ENCODE data around the gene FXYD7. TPM values are rescaled to one million over a fixed set of nuclear protein-coding genes. Genes with fewer than 3 reads are reported as not detected.

The FXYD7 gene
- polyA plus RNA-seq, 4 donors = 0.44 to 2.2 (median 1.3) TPM

DNA sequence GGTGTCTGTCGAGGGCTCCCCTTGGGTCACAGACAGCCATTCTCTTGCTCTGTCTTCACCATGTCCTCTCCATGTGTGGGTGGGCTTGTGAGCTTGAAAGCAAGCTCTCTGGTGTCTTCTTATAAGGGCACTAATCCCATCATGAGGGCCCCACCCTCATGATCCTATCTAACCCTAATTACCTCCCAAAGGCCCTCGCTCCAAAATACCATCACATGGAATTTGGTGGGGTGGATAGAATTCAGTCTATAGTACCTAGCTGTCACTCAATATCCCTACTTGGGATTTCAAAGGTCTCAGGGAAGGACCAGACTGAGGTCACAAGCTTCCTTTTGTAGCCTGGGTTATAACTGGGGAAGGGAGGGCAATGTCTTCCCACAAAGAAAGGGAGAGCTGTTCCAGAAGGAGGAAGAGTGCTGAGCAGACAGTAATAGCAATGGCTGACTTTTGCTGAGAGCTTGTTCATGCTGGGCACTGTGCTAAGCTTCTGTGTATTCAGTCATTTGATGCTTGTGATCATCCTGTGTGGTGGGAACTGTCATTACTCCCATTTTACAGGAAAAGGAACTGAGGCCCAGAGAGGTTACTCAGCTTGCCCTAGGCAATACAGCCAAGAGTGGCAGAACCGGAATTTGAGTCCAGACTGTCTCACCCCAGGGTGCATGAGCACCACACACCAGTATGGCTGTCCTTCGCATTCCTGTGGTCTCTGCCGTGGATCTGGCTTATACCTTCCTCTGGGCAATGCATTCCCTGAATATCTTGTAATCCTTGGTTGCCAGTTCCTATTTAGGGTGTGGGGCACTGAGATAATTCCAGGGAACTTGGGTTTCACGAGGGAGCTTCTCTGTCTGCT is 19.6 kb downstream of the FXYD7 start:
- DNase-seq (ENCODE audit: low read depth in 4 of 4, low spot score in 2 of 4) = no peak

DNA sequence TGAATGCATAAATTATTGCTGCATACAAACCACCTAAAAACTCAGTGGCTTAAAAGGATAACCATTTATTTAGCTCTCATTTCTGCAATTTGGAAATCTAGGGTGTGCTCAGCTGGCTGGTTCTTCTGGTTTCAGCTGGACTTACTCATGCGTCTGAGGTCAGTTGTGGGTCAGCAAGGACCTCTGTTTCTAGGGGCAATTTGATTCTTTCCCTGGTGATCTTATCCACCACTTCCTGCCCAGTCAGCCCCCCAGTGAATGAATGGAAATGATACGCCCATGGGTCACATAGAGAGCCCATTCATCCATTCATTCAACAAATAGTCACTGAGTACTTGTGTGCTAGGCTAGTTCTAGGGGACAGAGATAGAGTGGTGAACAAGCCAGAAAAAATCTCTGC is 21.4 kb downstream of the FXYD7 start:
- DNase-seq (ENCODE audit: low read depth in 4 of 4, low spot score in 2 of 4) = no peak

DNA sequence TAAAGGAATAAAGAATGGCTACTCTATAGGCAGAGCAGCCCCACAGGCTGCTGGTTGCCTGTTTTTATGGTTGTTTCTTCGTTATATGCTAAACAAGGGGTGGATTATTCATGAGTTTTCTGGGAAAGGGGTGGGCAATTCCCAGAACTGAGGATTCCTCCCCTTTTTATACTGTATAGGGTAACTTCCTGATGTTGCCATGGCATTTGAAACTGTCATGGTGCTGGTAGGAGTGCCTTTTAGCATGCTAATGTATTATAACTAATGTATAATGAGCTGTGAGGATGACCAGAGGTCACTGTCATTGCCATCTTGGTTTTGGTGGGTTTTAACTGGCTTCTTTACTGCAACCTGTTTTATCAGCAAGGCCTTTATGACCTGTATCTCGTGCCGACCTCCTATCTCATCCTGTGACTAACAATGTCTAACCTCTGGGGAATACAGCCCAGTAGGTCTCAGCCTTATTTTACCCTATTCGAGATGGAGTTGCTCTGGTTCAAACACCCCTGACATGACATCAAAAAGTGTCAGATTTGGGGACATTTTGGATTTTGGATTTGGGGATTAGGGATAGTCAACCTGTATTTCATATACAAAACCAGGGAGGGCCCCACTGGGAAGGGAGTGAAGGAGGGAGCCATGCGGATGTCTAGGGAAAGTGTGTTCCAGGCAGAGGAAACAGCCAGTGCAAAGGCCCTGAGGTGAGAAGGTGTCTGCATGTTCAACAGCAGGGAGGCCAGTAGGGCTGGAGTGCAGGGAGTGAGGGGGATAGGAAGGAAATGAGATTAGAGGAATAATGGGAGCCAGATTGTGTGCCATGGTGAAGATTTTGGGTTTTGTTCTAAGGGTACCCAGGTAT is 22.4 kb downstream of the FXYD7 start:
- no peak for DNase-seq (ENCODE audit: low read depth in 4 of 4, low spot score in 2 of 4)

DNA sequence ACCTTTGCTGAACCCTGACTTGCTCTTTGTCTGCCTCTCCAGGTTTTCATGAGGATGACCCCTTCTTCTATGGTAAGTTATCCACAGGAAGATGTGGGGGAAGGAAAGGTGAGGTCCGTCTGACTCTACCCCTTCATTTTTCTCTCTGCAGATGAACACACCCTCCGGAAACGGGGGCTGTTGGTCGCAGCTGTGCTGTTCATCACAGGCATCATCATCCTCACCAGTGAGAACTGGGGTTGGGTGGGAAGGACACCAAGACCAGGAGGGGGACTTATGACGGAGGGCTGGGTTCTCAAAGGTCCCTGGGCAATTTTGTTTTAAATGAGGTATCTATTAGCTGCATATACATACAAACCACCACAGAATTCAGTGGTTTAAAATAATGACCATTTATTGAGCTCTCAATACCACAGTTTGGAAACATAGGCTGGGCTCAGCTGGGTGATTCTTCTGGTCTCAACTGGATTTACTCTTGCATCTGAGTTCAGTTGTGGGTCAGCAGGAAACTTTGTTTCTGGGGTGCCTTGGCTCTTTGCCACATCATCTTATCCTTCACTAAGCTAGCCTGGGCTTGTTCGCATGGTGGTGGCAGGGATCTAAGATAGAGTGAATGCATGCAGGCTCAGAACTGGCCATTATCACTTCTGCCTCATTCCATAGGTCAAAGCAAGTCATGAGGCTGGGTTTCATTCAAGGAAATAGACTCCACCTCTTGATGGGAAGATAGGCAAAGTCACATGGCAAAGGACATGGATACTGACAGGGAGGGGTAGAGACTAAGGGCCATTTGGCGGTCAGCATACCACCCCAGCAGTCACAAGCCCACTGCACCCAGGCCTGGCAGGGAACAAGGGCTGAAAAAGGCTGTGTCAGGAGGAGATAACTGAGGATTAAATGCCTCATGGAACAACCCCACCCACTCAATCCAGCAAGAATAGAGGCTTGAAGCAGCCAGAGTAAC is 23.3 kb downstream of the FXYD7 start:
- DNase-seq (ENCODE audit: low read depth in 4 of 4, low spot score in 2 of 4) = no peak

DNA sequence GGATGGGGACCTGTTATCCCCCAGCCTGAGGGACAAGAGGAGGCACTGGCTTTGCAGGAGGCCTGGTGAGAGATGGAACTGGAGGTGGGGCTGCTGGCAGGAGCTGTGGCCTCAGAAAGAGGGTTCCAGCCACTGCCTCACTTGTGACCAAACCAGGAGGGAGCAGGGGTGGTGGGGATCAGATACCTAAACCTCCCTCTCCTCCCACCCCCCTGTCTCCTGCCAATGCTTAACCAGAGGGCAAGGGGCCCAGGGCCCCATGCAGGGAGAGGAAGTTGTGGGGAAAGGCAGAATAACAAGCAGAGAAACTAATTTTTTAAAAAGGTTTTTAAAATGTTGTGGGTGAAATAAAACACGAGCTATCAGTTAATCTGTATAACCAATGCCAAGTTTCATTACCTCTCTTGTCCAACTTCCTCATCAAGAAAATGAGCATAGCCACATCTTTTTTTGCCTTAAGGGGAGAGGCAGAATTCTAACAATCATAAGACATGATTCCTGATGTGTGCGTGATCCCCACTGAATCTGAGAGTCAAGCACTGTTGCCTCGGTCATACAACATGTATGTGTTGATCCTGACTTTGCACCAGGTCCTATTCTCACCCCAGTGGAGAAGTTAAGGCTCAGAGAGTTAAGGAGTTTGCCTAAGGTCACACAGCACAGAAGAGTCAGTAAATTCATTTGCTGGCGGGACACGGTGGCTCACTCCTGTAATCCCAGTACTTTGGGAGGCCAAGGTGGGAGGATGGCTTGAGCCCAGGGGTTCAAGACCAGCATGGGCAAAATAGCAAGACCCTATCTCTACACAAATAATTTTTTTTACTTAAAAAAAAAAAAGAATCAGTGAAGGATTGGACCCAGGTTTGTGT is 24.4 kb downstream of the FXYD7 start:
- no peak for DNase-seq (ENCODE audit: low read depth in 4 of 4, low spot score in 2 of 4)

DNA sequence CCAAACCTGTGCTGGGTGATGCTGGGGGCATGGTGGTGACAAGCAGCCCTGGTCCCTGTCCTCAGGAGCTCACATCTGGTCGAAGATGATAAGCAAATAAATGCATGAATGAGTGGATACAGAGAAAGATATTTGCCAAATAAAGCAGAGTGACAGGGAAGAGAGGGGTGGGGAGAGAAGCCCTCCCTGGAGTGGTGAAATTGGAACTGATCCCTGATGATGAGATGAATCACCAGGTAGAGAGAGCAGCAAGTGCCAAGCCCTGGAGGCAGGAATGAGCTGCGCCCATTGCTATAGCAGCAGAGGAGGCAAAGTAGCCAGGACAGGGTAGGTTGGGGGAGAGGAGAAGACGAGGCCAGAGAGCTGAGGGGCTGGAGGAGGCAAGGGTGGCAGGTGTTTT is 25.1 kb downstream of the FXYD7 start:
- no peak for DNase-seq (ENCODE audit: low read depth in 4 of 4, low spot score in 2 of 4)

DNA sequence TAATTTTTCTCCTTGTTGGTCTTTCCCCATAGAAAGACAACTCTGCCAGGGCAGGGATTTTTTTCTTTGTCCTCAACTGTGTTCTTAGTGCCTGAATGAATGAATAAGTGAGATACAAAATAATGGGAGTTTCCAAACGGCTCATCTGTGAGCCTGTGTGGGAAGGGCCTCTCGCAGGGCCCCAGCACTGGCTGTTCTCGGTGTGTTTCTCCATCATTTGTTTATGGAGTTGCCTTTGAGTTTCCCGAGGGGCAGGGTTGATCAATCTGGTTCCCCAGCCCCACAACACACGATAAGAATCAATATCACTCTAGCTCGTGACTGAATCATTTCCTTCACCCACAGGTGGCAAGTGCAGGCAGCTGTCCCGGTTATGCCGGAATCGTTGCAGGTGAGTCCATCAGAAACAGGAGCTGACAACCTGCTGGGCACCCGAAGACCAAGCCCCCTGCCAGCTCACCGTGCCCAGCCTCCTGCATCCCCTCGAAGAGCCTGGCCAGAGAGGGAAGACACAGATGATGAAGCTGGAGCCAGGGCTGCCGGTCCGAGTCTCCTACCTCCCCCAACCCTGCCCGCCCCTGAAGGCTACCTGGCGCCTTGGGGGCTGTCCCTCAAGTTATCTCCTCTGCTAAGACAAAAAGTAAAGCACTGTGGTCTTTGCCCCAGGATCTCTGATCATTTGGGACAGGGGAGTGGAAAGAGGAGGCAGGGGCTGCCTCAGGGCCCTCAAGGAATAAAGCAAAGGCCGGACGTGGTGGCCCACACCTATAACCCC is 26.4 kb downstream of the FXYD7 start:
- no peak for DNase-seq (ENCODE audit: low read depth in 4 of 4, low spot score in 2 of 4)

DNA sequence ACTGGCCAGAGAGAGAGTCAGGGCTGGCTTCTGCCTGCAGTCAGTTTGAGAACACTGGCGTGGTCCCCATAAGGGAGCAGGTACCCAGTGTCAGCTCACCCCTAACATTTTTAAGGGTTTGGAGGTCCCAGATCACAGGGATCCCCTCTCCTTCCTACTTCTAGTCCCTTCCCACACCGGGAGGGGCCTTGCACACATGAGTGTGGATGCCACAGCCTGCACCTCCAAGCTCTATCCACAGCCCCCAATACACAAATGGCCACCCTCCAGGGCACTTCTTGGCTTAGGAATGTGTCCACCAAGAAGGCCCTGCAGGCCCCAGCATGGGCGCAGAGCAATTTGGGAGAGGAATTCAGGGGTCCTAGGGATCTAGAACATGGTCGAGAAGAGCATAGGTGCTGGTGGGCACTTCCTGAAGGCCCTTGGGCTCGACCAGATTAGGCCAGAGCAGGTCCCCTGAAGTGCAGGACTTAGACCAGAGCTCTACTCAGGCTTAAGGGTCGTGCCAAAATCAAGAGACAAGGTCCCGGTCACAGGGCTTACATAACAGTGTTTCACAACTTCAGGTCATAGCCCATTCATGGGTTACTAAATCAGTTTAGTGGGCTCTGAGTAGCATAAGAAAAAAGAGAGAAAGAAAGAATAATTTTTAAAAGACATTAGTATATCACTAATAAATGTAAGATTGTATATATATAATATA is 27.5 kb downstream of the FXYD7 start:
- no peak for DNase-seq (ENCODE audit: low read depth in 4 of 4, low spot score in 2 of 4)

DNA sequence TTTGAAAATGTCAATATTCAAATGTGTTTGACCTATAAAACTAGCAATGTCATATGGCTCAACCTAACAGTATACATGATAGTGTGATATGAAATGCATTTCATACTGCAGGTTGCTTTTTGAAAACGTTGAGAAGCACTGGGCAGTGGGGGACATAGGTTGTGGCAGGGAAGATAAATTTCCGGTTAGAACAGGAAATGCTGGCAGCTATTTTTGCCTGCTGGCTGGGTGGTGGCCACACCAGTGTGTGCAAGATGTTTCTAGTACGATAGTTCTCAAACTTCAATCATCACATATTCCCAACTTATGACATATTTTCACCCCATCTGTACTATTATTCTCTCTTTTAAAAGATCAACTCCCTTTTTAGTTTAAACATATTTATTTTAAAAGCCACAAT is 28.7 kb downstream of the FXYD7 start:
- no peak for DNase-seq (ENCODE audit: low read depth in 4 of 4, low spot score in 2 of 4)

DNA sequence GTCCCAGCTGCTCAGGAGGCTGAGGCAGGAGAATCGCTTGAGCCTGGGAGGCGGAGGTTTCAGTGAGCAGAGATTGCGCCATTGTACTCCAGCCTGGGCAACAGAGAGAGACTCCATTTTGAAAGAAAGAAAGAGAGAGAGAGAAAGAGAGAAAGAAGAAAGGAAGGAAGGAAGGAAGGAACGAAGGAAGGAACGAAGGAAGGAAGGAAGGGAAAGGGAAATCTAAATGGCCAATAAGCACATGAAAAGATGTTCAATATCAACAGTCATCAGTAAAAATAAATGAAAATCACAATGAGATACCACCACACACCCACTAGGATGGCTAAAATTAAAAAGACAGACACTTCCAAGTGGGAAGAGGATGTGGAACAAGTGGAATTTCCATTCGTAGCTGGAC is 31.2 kb downstream of the FXYD7 start:
- DNase-seq (ENCODE audit: low read depth in 4 of 4, low spot score in 2 of 4) = no peak

DNA sequence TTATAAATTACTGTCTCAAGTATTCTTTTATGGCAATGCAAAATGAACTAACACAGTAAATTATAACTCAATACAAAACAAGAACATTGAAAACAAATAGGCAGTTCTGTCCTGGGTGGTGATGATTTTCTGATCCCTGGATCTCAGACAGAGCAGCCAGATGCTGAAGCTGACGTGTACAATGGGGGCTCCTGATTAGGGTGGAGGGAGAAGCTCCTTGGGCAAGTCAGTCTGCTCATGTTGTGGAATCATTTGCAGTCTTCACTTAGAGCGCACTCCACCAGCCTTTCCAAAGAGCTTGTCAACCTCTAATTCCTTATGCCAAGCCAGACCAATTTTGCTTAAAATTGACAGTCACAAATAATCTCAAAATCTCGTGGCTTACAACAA is 33.1 kb downstream of the FXYD7 start:
- no peak for DNase-seq (ENCODE audit: low read depth in 4 of 4, low spot score in 2 of 4)

DNA sequence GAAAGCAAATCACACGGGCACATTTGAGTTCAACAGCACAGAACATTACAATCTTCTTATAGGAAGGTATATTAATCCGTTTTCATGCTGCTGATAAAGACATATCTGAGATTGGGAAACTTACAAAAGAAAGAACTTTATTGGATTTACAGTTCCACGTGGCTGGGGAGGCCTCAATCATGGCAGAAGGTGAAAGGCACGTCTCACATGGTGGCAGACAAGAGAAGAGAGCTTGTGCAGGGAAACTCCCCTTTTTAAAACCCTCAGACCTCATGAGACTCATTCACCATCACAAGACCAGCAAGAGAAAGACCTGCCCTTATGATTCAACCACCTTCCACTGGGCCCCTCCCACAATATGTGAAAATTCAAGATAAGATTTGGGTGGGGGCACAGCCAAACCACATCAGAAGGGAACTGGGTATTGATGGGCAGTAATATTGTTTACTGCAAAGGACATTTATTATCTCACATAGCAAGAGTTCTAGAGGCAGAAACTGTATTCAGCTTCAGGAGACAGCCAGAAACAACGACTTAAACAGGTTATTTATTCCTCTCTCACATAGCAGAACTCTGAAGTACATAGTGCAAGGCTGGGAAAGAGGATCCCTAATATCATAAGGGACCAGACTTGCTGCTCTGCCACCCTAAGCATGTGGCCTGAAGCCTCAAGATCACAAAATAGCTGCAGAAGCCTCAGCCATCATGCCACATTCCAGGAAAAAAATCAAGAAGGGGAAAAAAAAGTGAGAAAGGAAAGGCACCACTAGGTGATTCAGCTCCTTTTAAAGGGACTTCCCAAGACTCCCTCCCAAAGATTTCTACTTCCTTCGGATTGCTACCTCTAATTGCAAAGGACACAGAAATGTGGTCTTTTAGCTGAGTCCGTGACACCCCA is 34.6 kb downstream of the FXYD7 start:
- no peak for DNase-seq (ENCODE audit: low read depth in 4 of 4, low spot score in 2 of 4)

DNA sequence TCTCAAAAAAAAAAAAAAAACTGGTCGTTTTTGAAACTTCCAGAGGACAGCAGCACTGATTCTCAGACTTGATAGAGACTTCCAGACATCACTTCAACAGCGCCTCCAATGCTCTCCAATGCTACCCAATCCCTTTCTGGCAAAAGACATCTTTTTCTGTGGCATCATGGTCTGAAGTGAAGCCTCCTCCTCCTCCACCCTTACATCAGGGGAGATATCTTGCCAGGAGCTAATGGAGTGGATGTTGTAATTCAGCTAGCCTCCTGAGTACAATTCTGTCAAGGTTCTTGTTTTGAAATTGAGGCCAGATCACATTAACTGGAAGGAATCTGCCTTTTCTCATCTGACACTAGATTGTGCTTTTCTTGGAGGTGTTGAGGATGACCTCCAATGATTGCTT is 35.6 kb downstream of the FXYD7 start:
- DNase-seq (ENCODE audit: low read depth in 4 of 4, low spot score in 2 of 4) = no peak

DNA sequence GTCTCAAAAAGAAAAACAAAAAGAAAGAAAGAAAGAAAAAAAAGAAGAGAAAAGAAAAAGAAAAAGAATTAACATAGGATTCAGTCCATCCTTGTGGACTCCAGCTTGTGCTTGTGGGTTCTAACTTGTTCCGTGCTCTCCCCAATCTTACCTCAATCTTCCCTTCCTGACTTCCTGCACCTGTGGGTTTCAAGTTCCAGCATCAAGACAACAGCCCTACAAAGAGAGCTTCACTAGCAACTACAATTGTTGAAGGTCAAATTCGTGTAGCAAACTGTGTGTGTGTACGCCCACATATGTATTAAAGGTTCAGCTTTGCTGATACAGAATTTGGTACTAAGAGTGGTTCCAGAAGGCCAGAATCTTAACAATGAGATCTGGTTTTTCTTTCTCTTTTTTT is 36.8 kb downstream of the FXYD7 start:
- DNase-seq (ENCODE audit: low read depth in 4 of 4, low spot score in 2 of 4) = no peak

DNA sequence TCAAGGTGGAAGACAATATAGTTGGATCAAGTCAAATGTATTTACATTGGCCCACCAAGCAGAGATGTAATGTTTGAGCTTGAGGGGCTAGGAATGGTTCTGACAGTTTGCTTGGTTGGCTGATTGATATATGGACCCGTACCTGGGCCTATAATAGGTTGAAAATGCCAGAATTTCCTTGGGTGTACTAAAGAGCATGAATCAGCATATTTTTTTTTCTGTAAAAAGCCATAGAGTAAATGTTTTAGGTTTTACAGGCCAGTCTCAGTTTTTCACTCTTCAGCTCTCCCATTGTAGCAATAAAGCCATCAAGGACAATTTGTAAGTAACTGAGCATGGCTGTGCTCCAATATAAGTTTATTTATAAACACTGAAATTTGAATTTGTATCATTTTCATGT is 38.3 kb downstream of the FXYD7 start:
- no peak for DNase-seq (ENCODE audit: low read depth in 4 of 4, low spot score in 2 of 4)

DNA sequence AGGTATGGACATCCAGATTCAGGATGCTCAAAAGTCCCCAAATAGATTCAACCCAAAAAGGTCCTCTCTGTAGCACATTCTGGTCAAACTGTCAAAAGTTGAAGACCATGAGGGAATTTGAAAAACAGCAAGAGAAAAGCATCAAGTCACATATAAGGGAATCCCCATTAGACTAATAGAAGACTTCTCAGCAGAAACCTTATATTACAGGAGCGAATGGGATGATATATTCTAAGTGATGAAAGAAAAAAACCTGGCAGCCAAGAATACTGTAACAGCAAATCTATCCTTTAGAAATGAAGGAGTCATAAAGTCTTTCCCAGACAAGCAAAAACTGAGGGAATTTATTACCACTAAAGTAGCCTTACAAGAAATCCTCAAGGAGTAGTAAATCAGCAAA is 41.2 kb downstream of the FXYD7 start:
- DNase-seq (ENCODE audit: low read depth in 4 of 4, low spot score in 2 of 4) = no peak

DNA sequence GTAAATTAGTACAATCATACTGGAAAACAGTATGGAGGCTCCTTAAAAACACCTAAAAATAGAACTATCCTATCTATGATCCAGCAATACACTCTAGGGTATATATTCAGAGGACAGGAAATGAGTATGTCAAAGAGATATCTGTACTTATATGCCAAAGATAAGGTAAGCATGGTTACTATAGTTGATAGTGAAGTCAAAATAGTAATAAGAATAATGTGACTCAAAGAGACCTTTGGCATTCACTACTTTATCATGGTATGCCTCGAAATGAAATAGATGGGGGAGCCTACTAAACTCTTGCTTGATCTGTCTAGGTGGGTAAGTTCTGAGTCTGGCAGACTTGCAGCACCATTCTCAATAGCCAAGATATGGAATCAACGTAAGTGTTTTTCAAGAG is 41.8 kb downstream of the FXYD7 start:
- DNase-seq (ENCODE audit: low read depth in 4 of 4, low spot score in 2 of 4) = no peak

Measured in left renal cortex interstitium (tissue), 4 donors.